ENCODE data around the gene GUCA2A. TPM values are rescaled to one million over a fixed set of nuclear protein-coding genes. Genes with fewer than 3 reads are reported as not detected.

The GUCA2A gene
- total RNA-seq, 1 experiment from 2014 or later, result not detected

GRCh38 chr1:42125552-42125951 is 39.0 kb downstream of the GUCA2A start:
- peaks cover 4 to 10% of the 10 kb centered on the region in 2 experiments; a peak in 3 of 5 replicates for H3K9me3 Mint-ChIP-seq
- no peaks in the 10 kb centered on the region for H4K20me1 ChIP-seq (ENCODE audit: control insufficient read depth, insufficient read depth, insufficient read length)
- H3K56ac ChIP-seq (ENCODE audit: insufficient read length, low read depth, low read length), result no peak overlapping the region
- H2BK12ac ChIP-seq (ENCODE audit: insufficient read length, low read depth, low read length), result no peak overlapping the region
- H3K4ac ChIP-seq (ENCODE audit: low read depth, low read length), result no peak overlapping the region
- H4K91ac ChIP-seq (ENCODE audit: insufficient read length, low read depth, low read length), result no peak overlapping the region
- H3K36me3 Mint-ChIP-seq (ENCODE audit: insufficient read depth in 1 of 3, low read depth in 3 of 3), result no peaks in the 10 kb centered on the region; a peak in 1 of 7 replicates
- H3K27ac ChIP-seq (ENCODE audit: insufficient read length, low read depth, low read length), result no peak overlapping the region
- H3K79me2 ChIP-seq (ENCODE audit: insufficient read depth, low read length), result no peaks in the 10 kb centered on the region
- H3K27ac Mint-ChIP-seq, result no peak overlapping the region
- H3K27me3 ChIP-seq (ENCODE audit: insufficient read depth, low read length), result no peaks in the 10 kb centered on the region
- H3K9me3 ChIP-seq (ENCODE audit: control insufficient read depth, low read depth, low read length), result no peaks in the 10 kb centered on the region
- no peak overlapping the region for H3K23ac ChIP-seq (ENCODE audit: insufficient read length, low read depth, low read length)
- no peak overlapping the region for H2BK15ac ChIP-seq (ENCODE audit: low read depth, low read length)
- H3K18ac ChIP-seq (ENCODE audit: insufficient read length, low read depth, low read length), result no peak overlapping the region
- no peak overlapping the region for H3K14ac ChIP-seq (ENCODE audit: insufficient read depth, low read length)
- H3K4me1 ChIP-seq (ENCODE audit: insufficient read depth, low read length), result no peaks in the 10 kb centered on the region
- H2AK5ac ChIP-seq (ENCODE audit: insufficient read length, low read length), result no peak overlapping the region
- no peak for TF ChIP-seq CTCF (conservative IDR thresholded peaks at IDR 0.05)
- H3K4me3 Mint-ChIP-seq, result no peak overlapping the region
- no peaks in the 10 kb centered on the region for H3K79me1 ChIP-seq (ENCODE audit: insufficient read depth, low read depth, low read length, poor library complexity, severe bottlenecking)
- H2AFZ ChIP-seq (ENCODE audit: low read length), result no peak overlapping the region
- H2BK5ac ChIP-seq (ENCODE audit: insufficient read length, low read length), result no peak overlapping the region
- H4K8ac ChIP-seq (replicated peaks; ENCODE audit: insufficient read length, low read depth, low read length), result no peak overlapping the region
- WGBS (ENCODE audit: extremely low coverage, insufficient read length, low lambda C conversion rate), result no CpG with 5 or more reads among the region's 1 CpG
- H3K23me2 ChIP-seq (ENCODE audit: insufficient read length, low read depth, low read length, poor library complexity, severe bottlenecking), result no peaks in the 10 kb centered on the region
- H3K4me1 Mint-ChIP-seq, result no peaks in the 10 kb centered on the region
- H3K27me3 Mint-ChIP-seq (ENCODE audit: low read depth), result peaks cover 5% of the 10 kb centered on the region
- no peak overlapping the region for H3T11ph ChIP-seq (ENCODE audit: low read length)
- H3K4me2 ChIP-seq (ENCODE audit: insufficient read depth, insufficient read length, low read length), result no peak overlapping the region
- no peak overlapping the region for H4K5ac ChIP-seq (ENCODE audit: insufficient read length, low read depth, low read length)
- no peak overlapping the region for H2BK120ac ChIP-seq (ENCODE audit: low read depth, low read length, poor library complexity, severe bottlenecking)
- no peak for DNase-seq
- H2BK20ac ChIP-seq (ENCODE audit: low read depth, low read length, poor library complexity, severe bottlenecking), result no peak overlapping the region
- H3K9ac ChIP-seq (ENCODE audit: extremely low read depth, insufficient read length, low read length), result no peak overlapping the region

Measured in H9 (cell line).